HG03135 (cell line): Measurements from ENCODE around the gene EIF1AD.
"Not testable (repeated sequence)": the region's sequence is repeated elsewhere in the genome, so short reads cannot be mapped to it uniquely, and the experiment has no call there.

ENCODE experiments used
- ATAC-seq: cut with Tn5 transposase; IDR thresholded peaks from one replicate; pipeline ENCODE4 v1.9.1; 2021; ENCODE audit warnings: mild to moderate bottlenecking, moderate library complexity; ENCODE audit not compliant: unreplicated experiment

Gene EIF1AD

GRCh38 chr11:66001942-66002647 lies at the start of gene EIF1AD, which contains the start of gene BANF1:
Gene EIF1AD, minus strand, starts transcription at chr11:66002157. Its CDS starts 1,768 bp downstream, at chr11:66000389.
Gene BANF1, plus strand, starts transcription at chr11:66002503. Its CDS starts 748 bp downstream, at chr11:66003251.
- ATAC-seq: peak; percentile 64

GRCh38 chr11:66051371-66051765 lies 49.4 kb upstream of the EIF1AD start:
- ATAC-seq: no peak

GRCh38 chr11:66050581-66051231 lies 48.7 kb upstream of the EIF1AD start:
- ATAC-seq: no peak

- ATAC-seq: no peak
Measured at GRCh38 chr11:66048547-66049323, 46.8 kb upstream of the EIF1AD start, which contains the start of gene GAL3ST3. Gene GAL3ST3, minus strand, starts transcription at chr11:66049161. Its CDS starts 3,746 bp downstream, at chr11:66045415.

GRCh38 chr11:66047541-66048365 lies 45.8 kb upstream of the EIF1AD start:
- ATAC-seq: no peak

GRCh38 chr11:66046901-66047300 lies 44.9 kb upstream of the EIF1AD start:
- ATAC-seq: no peak

- no peak for ATAC-seq
Measured at GRCh38 chr11:66045177-66045639, 43.3 kb upstream of the EIF1AD start.

GRCh38 chr11:66044757-66045156 lies 42.8 kb upstream of the EIF1AD start:
- ATAC-seq: no peak

- no peak for ATAC-seq
Measured at GRCh38 chr11:66042996-66043906, 41.3 kb upstream of the EIF1AD start.

- ATAC-seq: no peak
Measured at GRCh38 chr11:66042227-66042995, 40.5 kb upstream of the EIF1AD start.

GRCh38 chr11:66039765-66040164 lies 37.8 kb upstream of the EIF1AD start:
- ATAC-seq: no peak

- no peak for ATAC-seq
Measured at GRCh38 chr11:66037327-66037726, 35.4 kb upstream of the EIF1AD start.

- no peak for ATAC-seq
Measured at GRCh38 chr11:66036334-66036710, 34.4 kb upstream of the EIF1AD start.

- ATAC-seq: no peak
Measured at GRCh38 chr11:66035653-66036333, 33.8 kb upstream of the EIF1AD start.

GRCh38 chr11:66032957-66033735 lies 31.2 kb upstream of the EIF1AD start:
- no peak for ATAC-seq

- no peak for ATAC-seq
Measured at GRCh38 chr11:66026017-66026529, 24.1 kb upstream of the EIF1AD start, which contains the start of gene CATSPER1. Gene CATSPER1, minus strand, starts transcription at chr11:66026479. Its CDS starts 100 bp downstream, at chr11:66026379.

- not testable (repeated sequence) for ATAC-seq
Measured at GRCh38 chr11:66023186-66023440, 21.2 kb upstream of the EIF1AD start.
